GM12878 (cell line): Measurements from ENCODE around the gene MIA2. TPM values are rescaled to one million over a fixed set of nuclear protein-coding genes. Genes with fewer than 3 reads are reported as not detected.

Source experiments
- ATAC-seq: fragments of 200-7000 bp; cut with Tn5 transposase; 3 replicates; pipeline ENCODE4 v1.9.1; 2020; ENCODE audit warnings: mild to moderate bottlenecking, moderate library complexity
- BruUV-seq: library from RNA; stranded (reverse); fragments of 400-500 nt; replicated peaks from 2 replicates; lab custom pipeline; 2021; lab: Mats Ljungman, UMichigan
- CTCF ChIA-PET: fragments of 300-600 bp; sonication (Branson Sonifier 250); formaldehyde crosslinking; extraction: SDS; loops from one replicate; lab custom pipeline; 2021; ENCODE audit warnings: inconsistent platforms; lab: Yijun Ruan, JAX
- POLR2A ChIA-PET: fragments of 350-600 bp; formaldehyde crosslinking; extraction: SDS; loops from one replicate; lab custom pipeline; 2021; ENCODE audit warnings: inconsistent platforms; lab: Charles Lee
- RAD21 ChIA-PET: fragments of 300-600 bp; sonication (Branson Sonifier 250); formaldehyde crosslinking; loops from one replicate; lab custom pipeline; 2023; ENCODE audit warnings: antibody characterized with exemption; ENCODE audit not compliant: unreplicated experiment; lab: Charles Lee
- SMC1A ChIA-PET: fragments of 300-600 bp; sonication (Branson Sonifier 250); formaldehyde crosslinking; loops from one replicate; lab custom pipeline; 2023; ENCODE audit not compliant: unreplicated experiment, uncharacterized antibody; lab: Charles Lee
- DNase-seq: peaks from one replicate; pipeline ENCODE4 v3.0.0-alpha.2; 2011; ENCODE audit warnings: low read depth, low spot score
- FAIRE-seq: peaks from 3 replicates; lab custom pipeline; 2011; peaks lifted over from hg19 to GRCh38; lab: Jason Lieb, UNC
- H2AFZ ChIP-seq: 2 replicates; pipeline ENCODE4 v1.6.0; 2011; ENCODE audit warnings: low read depth, low read length, control low read depth; ENCODE audit not compliant: control insufficient read depth
- H3K27ac ChIP-seq: 2 replicates; pipeline ENCODE4 v1.5.1; 2011; ENCODE audit warnings: control low read depth; ENCODE audit not compliant: control insufficient read depth, insufficient read depth
- H3K27me3 ChIP-seq, 2 experiments: replicated peaks in 1 of 2; 2 replicates each; pipeline versions ENCODE4 v1.6.0 to v1.6.1; 2011; ENCODE audit warnings: low read length in 1 of 2; ENCODE audit not compliant: control insufficient read depth in 2 of 2, insufficient read depth in 2 of 2
- H3K36me3 ChIP-seq, 2 experiments: 2 replicates each; pipeline ENCODE4 v1.5.1; 2011; ENCODE audit warnings: low read length in 1 of 2; ENCODE audit not compliant: control insufficient read depth in 2 of 2, insufficient read depth in 2 of 2
- H3K4me1 ChIP-seq: 2 replicates; pipeline ENCODE4 v1.6.1; 2011; ENCODE audit warnings: mild to moderate bottlenecking, low read length, moderate library complexity, mixed read lengths; ENCODE audit not compliant: control insufficient read depth, insufficient read depth
- H3K4me2 ChIP-seq: 2 replicates; pipeline ENCODE4 v1.6.0; 2011; ENCODE audit warnings: control low read depth; ENCODE audit not compliant: control insufficient read depth, insufficient read depth
- H3K4me3 ChIP-seq: fragments of 200-600 bp; sonication (generic); 2 replicates; pipeline ENCODE4 v1.5.1; 2016
- H3K79me2 ChIP-seq: 2 replicates; pipeline ENCODE4 v1.6.0; 2011; ENCODE audit warnings: low read length; ENCODE audit not compliant: control insufficient read depth, insufficient read depth
- H3K9ac ChIP-seq: 2 replicates; pipeline ENCODE4 v1.8.0; 2011; ENCODE audit warnings: low read length, control low read depth, mixed read lengths; ENCODE audit not compliant: control insufficient read depth, insufficient read depth
- H3K9me3 ChIP-seq: replicated peaks from 3 replicates; pipeline ENCODE4 v1.5.1; 2011; ENCODE audit warnings: mild to moderate bottlenecking, low read length; ENCODE audit not compliant: control insufficient read depth, insufficient read depth
- H4K20me1 ChIP-seq: 2 replicates; pipeline ENCODE4 v1.6.0; 2011; ENCODE audit not compliant: control insufficient read depth, insufficient read depth
- CHD2 ChIP-seq: IDR thresholded peaks from 2 replicates; pipeline ENCODE4 v1.6.1; 2011; ENCODE audit warnings: low read depth, low read length, improper control_type of control experiment, borderline replicate concordance
- GABPA ChIP-seq: IDR thresholded peaks from 2 replicates; pipeline ENCODE4 v1.6.1; 2014; ENCODE audit warnings: antibody characterized with exemption, low read depth, mild to moderate bottlenecking, inconsistent platforms
- HCFC1 ChIP-seq: fragments of 150-350 bp; IDR thresholded peaks from 2 replicates; pipeline ENCODE4 v1.6.1; 2014; ENCODE audit warnings: low read length
- PKNOX1 ChIP-seq: fragments of 450-650 bp; IDR thresholded peaks from 2 replicates; pipeline ENCODE4 v1.6.1; 2016; ENCODE audit warnings: mild to moderate bottlenecking
- PRDM15 ChIP-seq: fragments of 450-650 bp; formaldehyde crosslinking; IDR thresholded peaks from 2 replicates; pipeline ENCODE4 v1.4.0; 2020; ENCODE audit warnings: mild to moderate bottlenecking, moderate library complexity
- RAD21 ChIP-seq: IDR thresholded peaks from 2 replicates; pipeline ENCODE4 v1.6.1; 2011; ENCODE audit warnings: mild to moderate bottlenecking, low read depth, low read length, moderate library complexity; ENCODE audit not compliant: insufficient read depth
- RAD51 ChIP-seq: fragments of 450-650 bp; IDR thresholded peaks from 2 replicates; pipeline ENCODE4 v1.6.1; 2016; ENCODE audit warnings: moderate library complexity, mild to moderate bottlenecking, inconsistent platforms
- TCF12 ChIP-seq: IDR thresholded peaks from 2 replicates; pipeline ENCODE4 v1.6.1; 2011; ENCODE audit warnings: low read depth, mild to moderate bottlenecking, low read length
- ZBTB33 ChIP-seq: fragments of 450-650 bp; IDR thresholded peaks from 2 replicates; pipeline ENCODE4 v1.6.1; 2017; ENCODE audit warnings: mild to moderate bottlenecking
- ZNF384 ChIP-seq: IDR thresholded peaks from 2 replicates; pipeline ENCODE4 v1.6.1; 2012; ENCODE audit warnings: low read depth, mild to moderate bottlenecking, low read length, improper control_type of control experiment, borderline replicate concordance
- WGBS: methylation state at CpG from one replicate; pipeline ENCODE4 v1.1.6; 2016; ENCODE audit warnings: low lambda C conversion rate; ENCODE audit not compliant: insufficient replicate concordance, insufficient coverage; ENCODE audit errors: missing lambda C conversion rate; 5-methylcytosine and 5-hydroxymethylcytosine counted together
- in situ Hi-C: fragments of 300-500 bp; cut with MboI; formaldehyde crosslinking; loops from 9 replicates; pipeline ENCODE4 v1.14.3; 2018; ENCODE audit warnings: mixed read lengths
- intact Hi-C: fragments of 100-400 bp; cut with micrococcal nuclease; formaldehyde crosslinking; loops from one replicate; pipeline ENCODE4 v1.14.2; 2022; ENCODE audit not compliant: unreplicated experiment
- polyA plus RNA-seq, 11 experiments: library from polyadenylated mRNA; depleted of rRNA in 4 of 11; unstranded in 6 of 11; stranded (reverse) in 5 of 11; fragments of >200 nt; fragmentation: Nextera tagmentation in 4 of 11; fragmentation: Illumina TruSeq in 1 of 11; extraction: Ambion mirVana in 4 of 11; extraction: Trizol in 1 of 11; gene quantifications; 1 replicate in 1 of 11; 2 replicates in 10 of 11; pipeline versions ENCODE4 v1.2.1 to v1.2.3, GENCODE V29; 2011 to 2016; ENCODE audit warnings: inconsistent platforms in 2 of 11, missing spikeins in 2 of 11, low read depth in 1 of 11
- total RNA-seq, 4 experiments: library from RNA; depleted of rRNA in 3 of 4; stranded (reverse); fragments of >200 nt in 3 of 4; fragmentation: Illumina TruSeq in 1 of 4; extraction: Trizol in 1 of 4; gene quantifications; 2 replicates each; pipeline versions ENCODE4 v1.2.1 to v1.2.3, GENCODE V29; 2013 to 2021

Gene MIA2
- total and polyA plus RNA-seq, 10 of the 15 experiments (the other 5 are each of a cell fraction or from before 2014, with no cell fraction given), result 6.3 to 36.8 (median 17.1) TPM

- no peaks in the 10 kb centered on the region for H4K20me1 ChIP-seq
- peaks cover 5% of the 10 kb centered on the region for H3K4me1 ChIP-seq
Measured at GRCh38 chr14:39272918-39273317, 39.2 kb downstream of the MIA2 start.

More at GRCh38 chr14:39272918-39273317, 39.2 kb downstream of the MIA2 start:
- in situ Hi-C loops (loop anchor here (5.0 kb wide), 1 partner anchor 154 kb away; no protein-coding TSS in a partner anchor), intact Hi-C loops (no loop called here)
- POLR2A ChIA-PET, result interaction anchor here (0.6 kb wide), 1 partner anchor 88 kb away, joined by 5 read pairs; no protein-coding TSS in a partner anchor
- ATAC-seq (no peak), FAIRE-seq (no peak), DNase-seq (no peak)
- Histone ChIP-seq H3K79me2 (peaks cover 46% of the 10 kb centered on the region), H3K27ac (no peak overlapping the region), H3K36me3 (no peaks in the 10 kb centered on the region; a peak in 1 of 4 replicates), H3K9ac (no peak overlapping the region), H2AFZ (no peak overlapping the region), H3K4me3 (no peak overlapping the region), H3K9me3 (peaks cover 5% of the 10 kb centered on the region), H3K27me3 (no peaks in the 10 kb centered on the region), H3K4me2 (no peak overlapping the region)
- RAD21 ChIA-PET, result interaction anchor here (0.6 to 1.7 kb wide), 2 partner anchors 154 to 197 kb away, joined by 3 read pairs; no protein-coding TSS in a partner anchor
- SMC1A ChIA-PET, result no interaction called here
- TF ChIP-seq CHD2 (no peak), PKNOX1 (no peak), ZNF384 (no peak), GABPA (no peak), TCF12 (no peak), ZBTB33 (no peak), HCFC1 (no peak), RAD51 (no peak), RAD21 (no peak), PRDM15 (CRISPR knock-in tag) (no peak)
- CTCF ChIA-PET, result no interaction called here
- 100% methylated on average over 1 of the region's 1 CpG for WGBS
- no TSS peak for BruUV-seq
